ENCODE measurements around the gene BANF1.

Gene BANF1

DNA sequence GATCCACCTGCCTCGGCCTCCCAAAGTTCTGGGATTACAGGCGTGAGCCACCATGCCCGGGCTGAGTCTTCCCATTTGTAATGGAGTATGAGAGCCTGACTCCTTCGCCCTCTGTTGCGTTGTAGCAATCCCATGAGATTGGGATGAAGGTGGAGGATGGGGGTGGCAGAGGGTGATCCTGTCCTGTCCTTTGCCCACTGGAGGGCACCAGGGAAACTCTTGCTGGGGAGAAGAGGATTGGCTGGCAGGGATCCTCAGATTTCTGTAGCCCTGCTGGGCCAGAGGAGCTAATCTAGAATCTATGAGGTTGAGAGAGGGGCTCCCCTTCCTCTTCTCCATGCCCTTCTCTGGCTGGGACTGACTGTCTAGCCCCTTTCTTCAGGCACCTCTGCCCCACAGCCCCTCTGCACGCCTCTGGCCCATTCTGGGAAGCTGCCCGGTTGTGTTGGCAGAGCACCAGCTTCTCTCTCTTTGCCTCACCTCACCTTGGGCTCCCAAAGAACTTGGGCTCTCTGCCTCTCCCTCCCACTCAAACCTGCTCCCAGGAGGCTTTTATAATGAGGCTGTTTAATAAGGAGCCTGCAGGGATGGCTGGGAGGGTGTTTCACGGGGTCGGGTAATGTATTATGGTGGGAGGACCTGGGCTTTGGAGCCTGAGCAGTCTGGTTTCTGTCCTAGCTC, 33.5 kb downstream of the BANF1 start:
- TF ChIP-seq POLR2AphosphoS5 (IDR thresholded peaks at IDR 0.05; ENCODE audit: low read depth, low read length) (no peak), TAF1 (IDR thresholded peaks at IDR 0.05; ENCODE audit: borderline replicate concordance, insufficient read depth, low read length) (no peak), FOXP2 (optimal IDR thresholded peaks at IDR 0.05; ENCODE audit: borderline replicate concordance, extremely low read depth, extremely low read length, insufficient read depth) (no peak), SIN3A (IDR thresholded peaks at IDR 0.05; ENCODE audit: borderline replicate concordance, insufficient read depth, low read length) (no peak)
- TF ChIP-seq, protein P1, sequence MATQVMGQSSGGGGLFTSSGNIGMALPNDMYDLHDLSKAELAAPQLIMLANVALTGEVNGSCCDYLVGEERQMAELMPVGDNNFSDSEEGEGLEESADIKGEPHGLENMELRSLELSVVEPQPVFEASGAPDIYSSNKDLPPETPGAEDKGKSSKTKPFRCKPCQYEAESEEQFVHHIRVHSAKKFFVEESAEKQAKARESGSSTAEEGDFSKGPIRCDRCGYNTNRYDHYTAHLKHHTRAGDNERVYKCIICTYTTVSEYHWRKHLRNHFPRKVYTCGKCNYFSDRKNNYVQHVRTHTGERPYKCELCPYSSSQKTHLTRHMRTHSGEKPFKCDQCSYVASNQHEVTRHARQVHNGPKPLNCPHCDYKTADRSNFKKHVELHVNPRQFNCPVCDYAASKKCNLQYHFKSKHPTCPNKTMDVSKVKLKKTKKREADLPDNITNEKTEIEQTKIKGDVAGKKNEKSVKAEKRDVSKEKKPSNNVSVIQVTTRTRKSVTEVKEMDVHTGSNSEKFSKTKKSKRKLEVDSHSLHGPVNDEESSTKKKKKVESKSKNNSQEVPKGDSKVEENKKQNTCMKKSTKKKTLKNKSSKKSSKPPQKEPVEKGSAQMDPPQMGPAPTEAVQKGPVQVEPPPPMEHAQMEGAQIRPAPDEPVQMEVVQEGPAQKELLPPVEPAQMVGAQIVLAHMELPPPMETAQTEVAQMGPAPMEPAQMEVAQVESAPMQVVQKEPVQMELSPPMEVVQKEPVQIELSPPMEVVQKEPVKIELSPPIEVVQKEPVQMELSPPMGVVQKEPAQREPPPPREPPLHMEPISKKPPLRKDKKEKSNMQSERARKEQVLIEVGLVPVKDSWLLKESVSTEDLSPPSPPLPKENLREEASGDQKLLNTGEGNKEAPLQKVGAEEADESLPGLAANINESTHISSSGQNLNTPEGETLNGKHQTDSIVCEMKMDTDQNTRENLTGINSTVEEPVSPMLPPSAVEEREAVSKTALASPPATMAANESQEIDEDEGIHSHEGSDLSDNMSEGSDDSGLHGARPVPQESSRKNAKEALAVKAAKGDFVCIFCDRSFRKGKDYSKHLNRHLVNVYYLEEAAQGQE (IDR thresholded peaks at IDR 0.05; ENCODE audit: insufficient read depth in 1 of 2, low read depth in 2 of 2, low read length in 2 of 2): no peak

DNA sequence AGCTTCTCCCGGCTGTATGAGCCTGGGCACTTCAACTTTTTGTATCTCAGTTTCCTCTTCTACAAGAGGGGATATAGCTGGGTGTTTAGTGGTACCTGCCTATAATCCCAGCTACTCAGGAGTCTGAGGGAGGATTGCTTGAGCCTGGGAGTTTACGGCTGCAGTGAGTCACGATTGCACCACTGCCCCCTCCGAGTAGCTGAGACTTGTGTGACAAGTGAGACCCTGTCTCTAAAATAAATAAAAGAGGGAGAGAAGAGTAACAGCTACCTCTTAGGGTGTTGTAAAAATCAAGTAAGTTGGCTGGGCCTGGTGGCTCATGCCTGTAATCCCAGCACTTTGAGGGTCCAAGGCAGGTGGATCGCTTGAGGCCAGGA, 34.0 kb downstream of the BANF1 start:
- TF ChIP-seq POLR2AphosphoS5 (IDR thresholded peaks at IDR 0.05; ENCODE audit: low read depth, low read length) (no peak), SIN3A (IDR thresholded peaks at IDR 0.05; ENCODE audit: borderline replicate concordance, insufficient read depth, low read length) (no peak), FOXP2 (optimal IDR thresholded peaks at IDR 0.05; ENCODE audit: borderline replicate concordance, extremely low read depth, extremely low read length, insufficient read depth) (no peak), TAF1 (IDR thresholded peaks at IDR 0.05; ENCODE audit: borderline replicate concordance, insufficient read depth, low read length) (no peak)
- TF ChIP-seq, protein P1 (IDR thresholded peaks at IDR 0.05; ENCODE audit: insufficient read depth in 1 of 2, low read depth in 2 of 2, low read length in 2 of 2): no peak

GRCh38 chr11:66037327-66037726, 35.0 kb downstream of the BANF1 start:
- TF ChIP-seq TAF1 (IDR thresholded peaks at IDR 0.05; ENCODE audit: borderline replicate concordance, insufficient read depth, low read length) (no peak), FOXP2 (optimal IDR thresholded peaks at IDR 0.05; ENCODE audit: borderline replicate concordance, extremely low read depth, extremely low read length, insufficient read depth) (no peak), SIN3A (IDR thresholded peaks at IDR 0.05; ENCODE audit: borderline replicate concordance, insufficient read depth, low read length) (no peak), POLR2AphosphoS5 (IDR thresholded peaks at IDR 0.05; ENCODE audit: low read depth, low read length) (no peak)
- TF ChIP-seq, protein P1 (IDR thresholded peaks at IDR 0.05; ENCODE audit: insufficient read depth in 1 of 2, low read depth in 2 of 2, low read length in 2 of 2): no peak

GRCh38 chr11:66039765-66040164, 37.5 kb downstream of the BANF1 start:
- TF ChIP-seq SIN3A (IDR thresholded peaks at IDR 0.05; ENCODE audit: borderline replicate concordance, insufficient read depth, low read length): no peak
- TF ChIP-seq, protein P1 (IDR thresholded peaks at IDR 0.05; ENCODE audit: insufficient read depth in 1 of 2, low read depth in 2 of 2, low read length in 2 of 2): no peak
- TF ChIP-seq TAF1 (IDR thresholded peaks at IDR 0.05; ENCODE audit: borderline replicate concordance, insufficient read depth, low read length): no peak
- no peak for TF ChIP-seq POLR2AphosphoS5 (IDR thresholded peaks at IDR 0.05; ENCODE audit: low read depth, low read length)
- no peak for TF ChIP-seq FOXP2 (optimal IDR thresholded peaks at IDR 0.05; ENCODE audit: borderline replicate concordance, extremely low read depth, extremely low read length, insufficient read depth)

Data from PFSK-1 (cell line).